ENCODE results near the gene CATSPER3. TPM values are rescaled to one million over a fixed set of nuclear protein-coding genes. Genes with fewer than 3 reads are reported as not detected.

Gene CATSPER3
- total RNA-seq, 2 donors from 2014 or later = 3.2 TPM; not detected in 1

GRCh38 chr5:134935711-134936602, 31.8 kb upstream of the CATSPER3 start:
- Histone ChIP-seq H3K4me1 (replicated peaks) (no peaks in the 10 kb centered on the region), H3K9me3 (no peaks in the 10 kb centered on the region), H3K36me3 (no peaks in the 10 kb centered on the region), H3K27ac (peak overlapping the region in 1 of 2 donors; percentile 2), H3K27me3 (replicated peaks; ENCODE audit: insufficient read depth) (no peaks in the 10 kb centered on the region), H3K4me3 (no peak overlapping the region)
- DNase-seq (ENCODE audit: low spot score) = no peak
- 65% methylated on average over 12 of the region's 12 CpGs for WGBS
- no peak for TF ChIP-seq POLR2AphosphoS5 (IDR thresholded peaks at IDR 0.05)
- TF ChIP-seq POLR2A (IDR thresholded peaks at IDR 0.05) = no peak
- TF ChIP-seq, protein P1, sequence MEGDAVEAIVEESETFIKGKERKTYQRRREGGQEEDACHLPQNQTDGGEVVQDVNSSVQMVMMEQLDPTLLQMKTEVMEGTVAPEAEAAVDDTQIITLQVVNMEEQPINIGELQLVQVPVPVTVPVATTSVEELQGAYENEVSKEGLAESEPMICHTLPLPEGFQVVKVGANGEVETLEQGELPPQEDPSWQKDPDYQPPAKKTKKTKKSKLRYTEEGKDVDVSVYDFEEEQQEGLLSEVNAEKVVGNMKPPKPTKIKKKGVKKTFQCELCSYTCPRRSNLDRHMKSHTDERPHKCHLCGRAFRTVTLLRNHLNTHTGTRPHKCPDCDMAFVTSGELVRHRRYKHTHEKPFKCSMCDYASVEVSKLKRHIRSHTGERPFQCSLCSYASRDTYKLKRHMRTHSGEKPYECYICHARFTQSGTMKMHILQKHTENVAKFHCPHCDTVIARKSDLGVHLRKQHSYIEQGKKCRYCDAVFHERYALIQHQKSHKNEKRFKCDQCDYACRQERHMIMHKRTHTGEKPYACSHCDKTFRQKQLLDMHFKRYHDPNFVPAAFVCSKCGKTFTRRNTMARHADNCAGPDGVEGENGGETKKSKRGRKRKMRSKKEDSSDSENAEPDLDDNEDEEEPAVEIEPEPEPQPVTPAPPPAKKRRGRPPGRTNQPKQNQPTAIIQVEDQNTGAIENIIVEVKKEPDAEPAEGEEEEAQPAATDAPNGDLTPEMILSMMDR (IDR thresholded peaks at IDR 0.05) = no peak
- intact Hi-C loops (cut with DNase I) = no loop called here

DNA sequence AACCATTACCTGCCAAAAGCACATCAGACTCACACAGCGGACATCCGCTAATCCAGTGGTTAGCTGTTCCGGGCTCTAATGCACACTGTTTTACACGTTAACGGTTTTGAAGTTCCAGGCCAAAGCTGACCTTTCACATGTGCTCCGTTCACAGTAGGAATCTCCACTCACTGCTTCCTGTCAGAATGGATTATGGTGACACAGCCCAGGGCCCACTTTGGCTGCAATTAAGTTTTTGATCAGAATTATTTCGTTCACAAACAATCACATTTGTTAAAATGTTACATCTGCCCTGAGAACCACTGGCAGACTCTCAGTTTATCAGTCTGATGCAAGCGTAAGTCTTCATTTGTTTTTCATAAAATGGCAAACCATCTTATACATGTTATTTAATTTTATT, 30.2 kb upstream of the CATSPER3 start:
- intact Hi-C loops (cut with DNase I) = no loop called here
- Histone ChIP-seq H3K9me3 (no peaks in the 10 kb centered on the region), H3K27me3 (replicated peaks; ENCODE audit: insufficient read depth) (no peaks in the 10 kb centered on the region), H3K4me3 (no peak overlapping the region), H3K36me3 (no peaks in the 10 kb centered on the region), H3K4me1 (replicated peaks) (no peaks in the 10 kb centered on the region), H3K27ac (no peak overlapping the region)
- no peak for DNase-seq (ENCODE audit: low spot score)
- 93% methylated on average over 8 of the region's 8 CpGs for WGBS
- TF ChIP-seq, protein P1 (IDR thresholded peaks at IDR 0.05) = no peak
- TF ChIP-seq POLR2AphosphoS5 (IDR thresholded peaks at IDR 0.05) (no peak), POLR2A (IDR thresholded peaks at IDR 0.05) (no peak)

DNA sequence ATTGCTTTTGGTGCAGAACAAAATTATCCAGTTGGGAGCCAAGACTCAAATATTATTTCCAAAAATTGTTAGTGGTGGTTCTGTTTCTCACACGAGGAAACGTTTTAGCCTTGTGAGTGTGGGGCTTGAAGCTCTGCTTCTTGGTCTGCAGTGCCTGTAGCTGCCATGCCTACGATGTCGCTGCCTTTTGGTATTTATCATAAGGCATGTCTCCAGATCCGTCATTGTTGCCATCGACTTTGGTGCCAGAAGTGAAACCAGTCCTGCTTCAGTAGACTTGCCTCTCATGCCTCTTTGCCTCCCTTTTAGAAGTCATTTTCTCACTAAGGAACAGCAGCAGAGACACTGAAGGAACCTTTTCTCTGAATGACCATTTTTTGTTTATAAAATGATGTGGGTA, 29.7 kb upstream of the CATSPER3 start:
- no peak overlapping the region for H3K27ac ChIP-seq
- TF ChIP-seq, protein P1 (IDR thresholded peaks at IDR 0.05) = no peak
- no peaks in the 10 kb centered on the region for H3K4me1 ChIP-seq (replicated peaks)
- H3K4me3 ChIP-seq = no peak overlapping the region
- H3K36me3 ChIP-seq = no peaks in the 10 kb centered on the region
- intact Hi-C loops (cut with DNase I) = no loop called here
- H3K9me3 ChIP-seq = no peaks in the 10 kb centered on the region
- H3K27me3 ChIP-seq (replicated peaks; ENCODE audit: insufficient read depth) = no peaks in the 10 kb centered on the region
- no peak for DNase-seq (ENCODE audit: low spot score)
- WGBS = 87% methylated on average over 6 of the region's 6 CpGs

DNA sequence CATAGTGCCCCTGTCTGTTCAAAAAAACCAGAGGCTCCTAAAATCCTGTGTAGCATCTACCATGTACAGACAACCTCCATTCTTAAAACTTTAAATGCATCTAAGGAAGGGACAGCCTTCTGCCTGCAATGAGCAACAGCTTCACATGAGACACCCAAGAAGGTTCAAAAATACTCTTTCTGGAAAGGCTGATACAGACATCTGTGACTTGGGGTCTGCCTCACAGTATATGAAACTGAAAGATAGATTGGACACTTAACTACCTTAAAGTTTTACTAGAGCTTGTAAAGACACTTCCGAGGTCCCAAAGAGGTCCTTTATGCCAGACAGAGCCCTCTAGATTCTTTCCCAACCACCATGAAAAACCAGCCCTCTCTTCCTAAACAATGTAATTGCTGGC, 28.2 kb upstream of the CATSPER3 start:
- H3K4me3 ChIP-seq = no peak overlapping the region
- WGBS = 68% methylated on average over 1 of the region's 1 CpG

More for the DNA sequence above, 28.2 kb upstream of the CATSPER3 start:
- H3K27me3 ChIP-seq (replicated peaks; ENCODE audit: insufficient read depth) = no peaks in the 10 kb centered on the region
- H3K4me1 ChIP-seq (replicated peaks) = no peaks in the 10 kb centered on the region
- no peak overlapping the region for H3K27ac ChIP-seq
- no peaks in the 10 kb centered on the region for H3K36me3 ChIP-seq
- H3K9me3 ChIP-seq = no peaks in the 10 kb centered on the region
- TF ChIP-seq POLR2A (IDR thresholded peaks at IDR 0.05) = no peak
- no peak for TF ChIP-seq POLR2AphosphoS5 (IDR thresholded peaks at IDR 0.05)
- TF ChIP-seq, protein P1 (IDR thresholded peaks at IDR 0.05) = no peak
- no peak for DNase-seq (ENCODE audit: low spot score)
- intact Hi-C loops (cut with DNase I) = no loop called here
